HEK293T (cell line): ENCODE measurements around the gene ZNF573.

Source experiments
- BHLHE40 ChIP-seq: fragments of 450-650 bp; IDR thresholded peaks from 2 replicates; pipeline ENCODE4 v1.6.1; 2016; ENCODE audit warnings: mild to moderate bottlenecking, moderate library complexity, borderline replicate concordance
- FOXA1 ChIP-seq: fragments of 450-650 bp; IDR thresholded peaks from 2 replicates; pipeline ENCODE4 v1.6.1; 2016; ENCODE audit warnings: mild to moderate bottlenecking
- FOXK2 ChIP-seq: fragments of 450-650 bp; IDR thresholded peaks from 2 replicates; pipeline ENCODE4 v1.6.1; 2016; ENCODE audit warnings: mild to moderate bottlenecking
- FOXM1 ChIP-seq: fragments of 450-650 bp; IDR thresholded peaks from 2 replicates; pipeline ENCODE4 v1.6.1; 2017; ENCODE audit warnings: mild to moderate bottlenecking, borderline replicate concordance
- HDGF ChIP-seq: fragments of 450-650 bp; IDR thresholded peaks from 2 replicates; pipeline ENCODE4 v1.6.1; 2017; ENCODE audit warnings: antibody characterized with exemption, borderline replicate concordance
- L3MBTL2 ChIP-seq: fragments of 450-650 bp; conservative IDR thresholded peaks from 2 replicates; pipeline ENCODE4 v1.6.1; 2016; ENCODE audit warnings: mild to moderate bottlenecking
- NFRKB ChIP-seq: fragments of 450-650 bp; IDR thresholded peaks from 2 replicates; pipeline ENCODE4 v1.6.1; 2016; ENCODE audit warnings: mild to moderate bottlenecking, moderate library complexity
- PKNOX1 ChIP-seq: fragments of 450-650 bp; IDR thresholded peaks from 2 replicates; pipeline ENCODE4 v1.6.1; 2016
- SP1 ChIP-seq: fragments of 450-650 bp; IDR thresholded peaks from 2 replicates; pipeline ENCODE4 v1.6.1; 2017
- SUZ12 ChIP-seq: fragments of 450-650 bp; IDR thresholded peaks from 2 replicates; pipeline ENCODE4 v1.6.1; 2016; ENCODE audit warnings: mild to moderate bottlenecking
- TARDBP ChIP-seq: fragments of 450-650 bp; IDR thresholded peaks from 2 replicates; pipeline ENCODE4 v1.6.1; 2016
- ZNF384 ChIP-seq: fragments of 450-650 bp; IDR thresholded peaks from 2 replicates; pipeline ENCODE4 v1.6.1; 2016

- TF ChIP-seq TARDBP, result no peak
- no peak for TF ChIP-seq ZNF384
- no peak for TF ChIP-seq L3MBTL2
- TF ChIP-seq FOXM1, result no peak
- no peak for TF ChIP-seq HDGF
- no peak for TF ChIP-seq BHLHE40
- TF ChIP-seq SP1, result no peak
- no peak for TF ChIP-seq NFRKB
- no peak for TF ChIP-seq SUZ12
- TF ChIP-seq PKNOX1, result no peak
- no peak for TF ChIP-seq FOXK2
- no peak for TF ChIP-seq FOXA1
Measured at GRCh38 chr19:37770985-37771384, 8.4 kb downstream of the ZNF573 start.
